Measurements from ENCODE around the gene ACSS1. TPM values are rescaled to one million over a fixed set of nuclear protein-coding genes. Genes with fewer than 3 reads are reported as not detected.

The ACSS1 gene
- total and polyA plus RNA-seq, 5 donors from 2014 or later, result 38.7 to 47.3 (median 40.1) TPM

DNA sequence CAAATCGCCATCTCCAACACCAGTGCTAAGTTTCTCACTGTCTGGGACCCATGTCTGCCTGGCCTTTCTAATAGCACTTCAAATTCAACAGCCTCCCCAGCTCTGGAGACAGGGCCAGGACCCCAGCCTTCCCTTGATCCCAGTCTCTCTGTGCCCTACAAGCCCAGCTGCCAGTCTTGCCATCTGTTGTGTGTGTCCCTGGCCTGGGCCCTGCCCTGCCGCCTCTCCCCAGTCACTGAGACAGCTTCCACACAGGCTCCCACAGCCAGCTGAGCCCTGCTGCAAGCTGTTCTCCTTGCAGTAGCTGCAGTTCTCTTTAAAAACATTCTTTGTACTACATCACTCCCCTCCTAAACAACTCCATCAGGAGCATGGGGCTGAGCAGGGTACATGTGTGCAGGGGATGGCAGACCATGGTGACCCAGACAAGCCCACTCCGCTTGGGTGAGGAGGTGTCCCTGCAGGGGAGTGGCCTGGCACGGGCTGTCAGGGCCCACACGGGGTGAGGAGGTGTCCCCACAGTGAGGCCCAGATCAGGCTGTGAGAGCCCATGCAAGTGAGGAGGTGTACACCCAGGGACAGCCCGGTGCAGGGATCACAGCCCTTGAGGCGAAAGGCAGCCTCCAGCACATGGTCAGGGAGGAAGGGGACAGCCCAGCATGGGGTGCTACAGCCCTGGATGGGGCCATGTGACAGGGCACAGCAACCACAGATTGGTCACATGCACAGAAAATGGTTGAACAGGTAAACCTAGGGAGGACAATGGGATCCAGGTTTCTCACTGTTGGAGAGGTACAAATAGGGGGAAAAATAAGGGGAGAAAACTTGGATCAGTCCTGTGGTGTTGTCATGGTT lies 92.6 kb downstream of the ACSS1 start:
- Mint-ChIP-seq H3K9me3 (no peaks in the 10 kb centered on the region), H3K36me3 (peaks cover 65% of the 10 kb centered on the region), H3K27me3 (no peaks in the 10 kb centered on the region), H3K27ac (peak overlapping the region; percentile 42 to 84 (median 81)), H3K4me3 (peak overlapping the region in 1 of 4 donors; percentile 27), H3K4me1 (peaks cover 2 to 8% (median 7%) of the 10 kb centered on the region in 4 donors)
- Histone ChIP-seq H3K4me3 (ENCODE audit: low read depth, low read length) (no peak overlapping the region), H3K27me3 (ENCODE audit: control insufficient read depth, insufficient read depth, low read length) (no peaks in the 10 kb centered on the region), H3K4me1 (ENCODE audit: control insufficient read depth, insufficient read depth, low read length, poor library complexity, severe bottlenecking) (no peaks in the 10 kb centered on the region), H3K27ac (ENCODE audit: insufficient read depth, low read length, poor library complexity, severe bottlenecking) (no peak overlapping the region), H3K36me3 (ENCODE audit: control insufficient read depth, insufficient read depth, low read length) (peaks cover 74% of the 10 kb centered on the region), H3K9me3 (ENCODE audit: control insufficient read depth in 2 of 2, low read length in 2 of 2) (no peaks in the 10 kb centered on the region)
- ATAC-seq (ENCODE audit: low read depth in 2 of 2), result no peak
- no peak for DNase-seq

DNA sequence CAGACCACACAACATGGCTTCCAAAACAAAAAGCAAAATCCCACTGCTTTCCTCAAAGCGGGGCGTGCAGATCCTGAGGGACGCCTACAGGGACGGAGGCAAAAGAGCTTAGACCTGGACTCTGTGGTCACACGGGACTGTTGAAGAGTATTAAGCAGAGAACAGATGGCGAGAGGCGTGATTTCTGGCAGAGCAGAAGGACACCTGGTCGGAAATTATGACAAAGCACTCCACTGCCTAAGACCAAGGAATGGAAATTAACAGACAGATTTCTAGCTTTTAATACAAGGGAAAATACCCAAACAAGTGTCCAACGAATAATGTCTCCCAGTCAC lies 93.5 kb downstream of the ACSS1 start:
- peaks cover 2 to 9% (median 7%) of the 10 kb centered on the region in 4 donors for H3K4me1 Mint-ChIP-seq

DNA sequence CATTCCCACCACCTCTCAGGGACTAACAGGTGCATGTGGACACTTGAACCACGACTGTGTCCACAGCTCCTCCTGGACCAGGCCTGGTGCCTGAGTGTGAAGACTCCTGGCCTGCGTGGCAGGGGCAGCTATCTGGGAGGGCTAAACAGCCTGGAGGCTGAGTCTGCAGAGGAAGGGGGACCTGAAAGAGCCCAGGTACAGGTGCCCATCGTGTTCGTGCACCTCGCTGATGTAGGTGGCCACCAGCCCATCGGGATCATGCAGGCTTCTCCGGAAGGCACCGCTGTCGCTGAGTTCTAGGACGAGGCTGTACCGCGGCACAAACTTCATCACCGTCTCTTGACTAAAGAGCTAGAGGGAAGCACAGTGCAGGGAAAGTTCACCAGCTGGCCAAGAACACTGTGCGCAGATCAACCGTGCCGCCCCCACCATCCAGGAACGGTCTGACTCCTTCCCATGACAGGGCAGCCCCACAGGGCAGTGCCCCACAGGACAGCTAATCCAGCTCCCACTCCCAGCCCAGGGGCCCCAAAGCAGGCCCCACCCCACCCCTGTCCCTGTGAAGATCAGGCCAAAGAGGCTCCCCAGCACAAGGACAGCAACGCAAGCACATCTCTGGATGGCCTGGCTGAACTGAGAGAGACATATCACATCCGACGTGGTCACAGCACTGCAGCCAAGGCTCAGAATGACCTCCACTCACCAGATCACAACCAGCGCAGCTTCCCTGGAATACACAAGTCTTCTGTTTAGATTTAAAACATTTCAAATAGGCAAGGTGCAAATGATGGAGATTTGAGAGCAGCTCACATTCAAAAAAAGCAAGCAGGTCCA lies 94.0 kb downstream of the ACSS1 start:
- ATAC-seq (ENCODE audit: low read depth in 2 of 2) (no peak), DNase-seq (no peak)
- no peak overlapping the region for H3K4me3 ChIP-seq (ENCODE audit: low read depth, low read length)
- no peak overlapping the region for H3K4me3 Mint-ChIP-seq
- peaks cover 58% of the 10 kb centered on the region for H3K36me3 Mint-ChIP-seq
- no peaks in the 10 kb centered on the region for H3K9me3 Mint-ChIP-seq
- H3K4me1 ChIP-seq (ENCODE audit: control insufficient read depth, insufficient read depth, low read length, poor library complexity, severe bottlenecking), result no peaks in the 10 kb centered on the region
- H3K36me3 ChIP-seq (ENCODE audit: control insufficient read depth, insufficient read depth, low read length), result peaks cover 72% of the 10 kb centered on the region
- H3K9me3 ChIP-seq (ENCODE audit: control insufficient read depth in 2 of 2, low read length in 2 of 2), result no peaks in the 10 kb centered on the region
- H3K27ac ChIP-seq (ENCODE audit: insufficient read depth, low read length, poor library complexity, severe bottlenecking), result no peak overlapping the region
- peaks cover 2 to 10% (median 8%) of the 10 kb centered on the region in 4 donors for H3K4me1 Mint-ChIP-seq
- H3K27me3 Mint-ChIP-seq, result no peaks in the 10 kb centered on the region
- H3K27me3 ChIP-seq (ENCODE audit: control insufficient read depth, insufficient read depth, low read length), result no peaks in the 10 kb centered on the region
- peak overlapping the region in 2 of 3 donors; percentile 42 to 84 for H3K27ac Mint-ChIP-seq

More for the DNA sequence above, 93.5 kb downstream of the ACSS1 start:
- H3K27ac ChIP-seq (ENCODE audit: insufficient read depth, low read length, poor library complexity, severe bottlenecking), result no peak overlapping the region
- Mint-ChIP-seq H3K27ac (peak overlapping the region in 2 of 3 donors; percentile 42 to 84), H3K36me3 (peaks cover 59% of the 10 kb centered on the region), H3K9me3 (no peaks in the 10 kb centered on the region), H3K4me3 (no peak overlapping the region), H3K27me3 (no peaks in the 10 kb centered on the region)
- peaks cover 74% of the 10 kb centered on the region for H3K36me3 ChIP-seq (ENCODE audit: control insufficient read depth, insufficient read depth, low read length)
- ATAC-seq (ENCODE audit: low read depth in 2 of 2) (no peak), DNase-seq (no peak)
- no peaks in the 10 kb centered on the region for H3K4me1 ChIP-seq (ENCODE audit: control insufficient read depth, insufficient read depth, low read length, poor library complexity, severe bottlenecking)
- H3K27me3 ChIP-seq (ENCODE audit: control insufficient read depth, insufficient read depth, low read length), result no peaks in the 10 kb centered on the region
- H3K4me3 ChIP-seq (ENCODE audit: low read depth, low read length), result no peak overlapping the region
- no peaks in the 10 kb centered on the region for H3K9me3 ChIP-seq (ENCODE audit: control insufficient read depth in 2 of 2, low read length in 2 of 2)

DNA sequence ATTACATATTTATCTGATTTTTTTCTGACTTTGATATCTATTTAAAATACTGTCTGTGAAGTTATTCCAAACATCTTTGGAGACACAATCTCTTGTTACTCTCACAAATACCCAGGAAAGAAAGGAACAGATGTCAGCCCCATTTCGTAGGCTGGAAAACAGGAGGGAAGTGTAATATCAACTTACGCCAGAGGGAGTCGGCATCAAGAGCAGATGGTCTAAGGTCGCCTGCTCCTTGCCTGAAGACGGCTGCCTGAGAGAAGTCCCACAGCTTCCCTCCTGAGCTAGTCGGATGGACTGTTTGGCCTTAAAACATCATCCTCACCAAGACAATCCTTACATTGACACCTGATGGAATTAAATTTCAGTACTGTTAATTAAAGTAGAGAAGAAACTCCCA lies 95.4 kb downstream of the ACSS1 start:
- DNase-seq, result no peak
- peaks cover 2 to 10% (median 8%) of the 10 kb centered on the region in 4 donors for H3K4me1 Mint-ChIP-seq
- Histone ChIP-seq H3K27me3 (ENCODE audit: control insufficient read depth, insufficient read depth, low read length) (no peaks in the 10 kb centered on the region), H3K4me1 (ENCODE audit: control insufficient read depth, insufficient read depth, low read length, poor library complexity, severe bottlenecking) (no peaks in the 10 kb centered on the region), H3K4me3 (ENCODE audit: low read depth, low read length) (no peak overlapping the region), H3K9me3 (ENCODE audit: control insufficient read depth in 2 of 2, low read length in 2 of 2) (no peaks in the 10 kb centered on the region), H3K36me3 (ENCODE audit: control insufficient read depth, insufficient read depth, low read length) (peaks cover 71% of the 10 kb centered on the region), H3K27ac (ENCODE audit: insufficient read depth, low read length, poor library complexity, severe bottlenecking) (no peak overlapping the region)
- peaks cover 46% of the 10 kb centered on the region for H3K36me3 Mint-ChIP-seq
- H3K27ac Mint-ChIP-seq, result peak overlapping the region in 2 of 3 donors; percentile 79 to 88
- no peaks in the 10 kb centered on the region for H3K27me3 Mint-ChIP-seq
- H3K9me3 Mint-ChIP-seq, result no peaks in the 10 kb centered on the region
- no peak overlapping the region for H3K4me3 Mint-ChIP-seq
- no peak for ATAC-seq (ENCODE audit: low read depth in 2 of 2)

DNA sequence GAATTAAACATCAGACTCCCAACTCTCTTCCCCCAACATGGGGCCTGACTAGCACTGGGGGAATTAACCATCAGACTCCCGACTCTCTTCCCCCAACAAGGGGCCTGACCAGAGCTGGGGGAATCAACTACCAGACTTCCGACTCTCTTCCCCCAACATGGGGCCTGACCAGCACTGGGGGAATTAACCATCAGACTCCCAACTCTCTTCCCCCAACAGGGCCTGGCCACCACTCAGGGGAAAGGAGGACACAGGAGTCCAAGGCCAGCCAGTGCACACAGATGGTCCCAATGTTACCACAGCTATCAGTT lies 95.8 kb downstream of the ACSS1 start:
- Histone ChIP-seq H3K27ac (ENCODE audit: insufficient read depth, low read length, poor library complexity, severe bottlenecking) (no peak overlapping the region), H3K9me3 (ENCODE audit: control insufficient read depth in 2 of 2, low read length in 2 of 2) (no peaks in the 10 kb centered on the region), H3K4me3 (ENCODE audit: low read depth, low read length) (no peak overlapping the region), H3K36me3 (ENCODE audit: control insufficient read depth, insufficient read depth, low read length) (peaks cover 75% of the 10 kb centered on the region), H3K4me1 (ENCODE audit: control insufficient read depth, insufficient read depth, low read length, poor library complexity, severe bottlenecking) (no peaks in the 10 kb centered on the region), H3K27me3 (ENCODE audit: control insufficient read depth, insufficient read depth, low read length) (no peaks in the 10 kb centered on the region)
- Mint-ChIP-seq H3K4me3 (no peak overlapping the region), H3K27me3 (no peaks in the 10 kb centered on the region), H3K9me3 (no peaks in the 10 kb centered on the region), H3K36me3 (peaks cover 42% of the 10 kb centered on the region), H3K27ac (peak overlapping the region in 2 of 3 donors; percentile 79 to 88), H3K4me1 (peaks cover 2 to 10% (median 8%) of the 10 kb centered on the region in 4 donors)
- ATAC-seq (ENCODE audit: low read depth in 2 of 2) (no peak), DNase-seq (no peak)

DNA sequence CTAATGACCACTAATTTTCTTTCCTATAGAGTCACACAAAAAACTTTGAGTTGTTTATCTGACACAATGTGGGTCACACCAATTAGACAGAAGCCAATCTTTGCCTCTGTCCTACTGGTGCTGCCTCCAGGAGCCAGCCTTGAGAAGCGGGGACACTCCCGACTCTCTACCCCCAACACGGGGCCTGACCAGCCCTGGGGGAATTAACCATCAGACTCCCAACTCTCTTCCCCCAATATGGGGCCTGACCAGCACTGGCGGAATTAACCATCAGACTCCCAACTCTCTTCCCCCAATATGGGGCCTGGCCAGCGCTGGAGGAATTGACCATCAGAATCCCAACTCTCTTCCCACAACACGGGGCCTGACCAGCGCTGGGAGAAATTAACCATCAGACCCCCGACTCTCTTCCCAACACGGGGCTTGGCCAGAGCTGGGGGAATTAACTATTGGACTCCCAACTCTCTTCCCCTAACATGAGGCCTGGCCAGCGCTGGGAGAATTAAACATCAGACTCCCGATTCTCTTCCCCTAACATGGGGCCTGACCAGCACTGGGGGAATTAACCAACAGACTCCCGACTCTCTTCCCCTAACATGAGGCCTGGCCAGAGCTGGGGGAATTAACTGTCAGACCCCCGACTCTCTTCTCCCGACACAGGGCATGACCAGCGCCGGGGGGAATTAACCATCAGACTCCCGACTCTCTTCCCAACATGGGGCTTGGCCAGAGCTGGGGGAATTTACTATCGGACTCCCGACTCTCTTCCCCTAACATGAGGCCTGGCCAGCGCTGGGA lies 96.4 kb downstream of the ACSS1 start:
- ATAC-seq (ENCODE audit: low read depth in 2 of 2), result no peak
- Mint-ChIP-seq H3K4me1 (peaks cover 2 to 10% (median 8%) of the 10 kb centered on the region in 4 donors), H3K4me3 (peak overlapping the region in 1 of 4 donors; percentile 61), H3K36me3 (peaks cover 41% of the 10 kb centered on the region), H3K27ac (peak overlapping the region; percentile 66 to 88 (median 79)), H3K27me3 (no peaks in the 10 kb centered on the region), H3K9me3 (no peaks in the 10 kb centered on the region)
- peak overlapping the region; percentile 69 for H3K27ac ChIP-seq (ENCODE audit: insufficient read depth, low read length, poor library complexity, severe bottlenecking)
- DNase-seq, result no peak
- H3K4me3 ChIP-seq (ENCODE audit: low read depth, low read length), result no peak overlapping the region
- H3K4me1 ChIP-seq (ENCODE audit: control insufficient read depth, insufficient read depth, low read length, poor library complexity, severe bottlenecking), result no peaks in the 10 kb centered on the region
- H3K9me3 ChIP-seq (ENCODE audit: control insufficient read depth in 2 of 2, low read length in 2 of 2), result no peaks in the 10 kb centered on the region
- no peaks in the 10 kb centered on the region for H3K27me3 ChIP-seq (ENCODE audit: control insufficient read depth, insufficient read depth, low read length)
- H3K36me3 ChIP-seq (ENCODE audit: control insufficient read depth, insufficient read depth, low read length), result peaks cover 73% of the 10 kb centered on the region

DNA sequence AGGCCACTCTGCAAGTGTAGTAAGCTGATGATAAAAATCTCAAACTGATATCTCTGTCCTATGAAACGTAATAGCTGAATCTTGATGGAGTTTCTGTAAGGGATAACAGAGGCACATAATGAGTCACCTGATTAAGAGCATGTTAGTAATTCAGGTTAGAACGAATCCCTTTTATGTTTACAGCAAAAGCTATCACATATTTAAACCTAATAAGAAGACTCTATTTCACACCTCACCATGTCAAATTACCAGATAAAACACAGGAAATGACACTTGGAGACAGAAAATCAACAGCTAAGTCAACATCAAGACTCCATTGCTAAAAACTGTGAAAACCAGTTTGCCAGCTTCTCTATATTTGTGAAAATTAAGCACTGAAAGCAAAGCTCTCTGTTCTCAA lies 97.1 kb downstream of the ACSS1 start:
- no peaks in the 10 kb centered on the region for H3K9me3 Mint-ChIP-seq
- H3K4me3 ChIP-seq (ENCODE audit: low read depth, low read length), result no peak overlapping the region
- peak overlapping the region in 2 of 4 donors; percentile 1 to 61 for H3K4me3 Mint-ChIP-seq
- H3K27me3 ChIP-seq (ENCODE audit: control insufficient read depth, insufficient read depth, low read length), result no peaks in the 10 kb centered on the region
- H3K36me3 ChIP-seq (ENCODE audit: control insufficient read depth, insufficient read depth, low read length), result peaks cover 67% of the 10 kb centered on the region
- peak overlapping the region; percentile 66 to 88 (median 79) for H3K27ac Mint-ChIP-seq
- no peaks in the 10 kb centered on the region for H3K9me3 ChIP-seq (ENCODE audit: control insufficient read depth in 2 of 2, low read length in 2 of 2)
- peaks cover 2 to 10% (median 9%) of the 10 kb centered on the region in 4 donors for H3K4me1 Mint-ChIP-seq
- H3K36me3 Mint-ChIP-seq, result peaks cover 34% of the 10 kb centered on the region
- no peaks in the 10 kb centered on the region for H3K27me3 Mint-ChIP-seq
- peak overlapping the region; percentile 69 for H3K27ac ChIP-seq (ENCODE audit: insufficient read depth, low read length, poor library complexity, severe bottlenecking)
- peak in 1 of 2 donors; percentile 38 for ATAC-seq (ENCODE audit: low read depth in 2 of 2)
- DNase-seq, result peak in 1 of 3 donors; percentile 26
- no peaks in the 10 kb centered on the region for H3K4me1 ChIP-seq (ENCODE audit: control insufficient read depth, insufficient read depth, low read length, poor library complexity, severe bottlenecking)
